Progenitor cell of endocrine pancreas (in vitro differentiated cells): Measurements from ENCODE around the gene GDF9. TPM values are rescaled to one million over a fixed set of nuclear protein-coding genes. Genes with fewer than 3 reads are reported as not detected.

Experiments used
- DNase-seq: peaks from one replicate; pipeline ENCODE4 v3.0.0; 2021; ENCODE audit warnings: low spot score; ENCODE audit not compliant: unreplicated experiment
- H3K27ac Mint-ChIP-seq: 2 replicates; pipeline ENCODE4 v1.8.0; 2021; ENCODE audit warnings: mild to moderate bottlenecking, moderate library complexity, mixed read lengths
- H3K27me3 Mint-ChIP-seq: 2 replicates; pipeline ENCODE4 v1.8.0; 2021; ENCODE audit warnings: mixed read lengths
- H3K36me3 Mint-ChIP-seq: 2 replicates; pipeline ENCODE4 v1.8.0; 2022; ENCODE audit warnings: mixed read lengths; ENCODE audit not compliant: insufficient read depth
- H3K4me1 Mint-ChIP-seq: 2 replicates; pipeline ENCODE4 v1.8.0; 2021; ENCODE audit warnings: low read depth, mixed read lengths
- H3K4me3 Mint-ChIP-seq: 2 replicates; pipeline ENCODE4 v1.8.0; 2021; ENCODE audit warnings: low read depth, mild to moderate bottlenecking, moderate library complexity, mixed read lengths
- H3K9me3 Mint-ChIP-seq: 2 replicates; pipeline ENCODE4 v1.8.0; 2021; ENCODE audit warnings: low read depth, mixed read lengths
- total RNA-seq: library from RNA; stranded (reverse); gene quantifications from 2 replicates; pipeline ENCODE4 v1.2.1, GENCODE V29; 2021
- TF ChIP-seq, protein P1 (sequence below): fragments of 200-600 bp; sonication (generic); IDR thresholded peaks from one replicate; pipeline ENCODE4 v1.5.0; 2021; ENCODE audit warnings: antibody characterized with exemption, mild to moderate bottlenecking; ENCODE audit not compliant: unreplicated experiment

GDF9 gene
- total RNA-seq, 1 donor from 2014 or later: 0.55 TPM

DNA sequence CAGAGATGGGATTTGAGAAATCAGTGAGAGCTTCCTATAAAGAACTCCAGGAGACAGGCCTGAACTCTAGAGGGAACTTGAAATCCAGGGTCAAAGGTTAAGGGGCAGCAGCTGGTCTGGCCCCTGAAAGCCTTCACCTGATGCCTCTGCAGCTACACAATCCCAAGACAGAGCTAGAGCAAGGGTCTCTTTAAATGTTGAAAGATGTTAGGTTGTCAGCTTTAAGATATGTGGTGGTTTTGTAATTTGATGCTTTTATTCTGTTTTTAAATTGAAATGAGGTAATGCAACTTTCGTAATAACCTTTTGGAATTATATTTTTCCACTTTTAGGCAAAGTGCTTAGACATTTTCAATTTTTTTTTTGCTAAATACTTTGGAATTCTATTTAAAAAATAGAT is 50.8 kb downstream of the GDF9 start:
- Mint-ChIP-seq H3K4me3 (peak overlapping the region; percentile 61), H3K27ac (no peak overlapping the region)

DNA sequence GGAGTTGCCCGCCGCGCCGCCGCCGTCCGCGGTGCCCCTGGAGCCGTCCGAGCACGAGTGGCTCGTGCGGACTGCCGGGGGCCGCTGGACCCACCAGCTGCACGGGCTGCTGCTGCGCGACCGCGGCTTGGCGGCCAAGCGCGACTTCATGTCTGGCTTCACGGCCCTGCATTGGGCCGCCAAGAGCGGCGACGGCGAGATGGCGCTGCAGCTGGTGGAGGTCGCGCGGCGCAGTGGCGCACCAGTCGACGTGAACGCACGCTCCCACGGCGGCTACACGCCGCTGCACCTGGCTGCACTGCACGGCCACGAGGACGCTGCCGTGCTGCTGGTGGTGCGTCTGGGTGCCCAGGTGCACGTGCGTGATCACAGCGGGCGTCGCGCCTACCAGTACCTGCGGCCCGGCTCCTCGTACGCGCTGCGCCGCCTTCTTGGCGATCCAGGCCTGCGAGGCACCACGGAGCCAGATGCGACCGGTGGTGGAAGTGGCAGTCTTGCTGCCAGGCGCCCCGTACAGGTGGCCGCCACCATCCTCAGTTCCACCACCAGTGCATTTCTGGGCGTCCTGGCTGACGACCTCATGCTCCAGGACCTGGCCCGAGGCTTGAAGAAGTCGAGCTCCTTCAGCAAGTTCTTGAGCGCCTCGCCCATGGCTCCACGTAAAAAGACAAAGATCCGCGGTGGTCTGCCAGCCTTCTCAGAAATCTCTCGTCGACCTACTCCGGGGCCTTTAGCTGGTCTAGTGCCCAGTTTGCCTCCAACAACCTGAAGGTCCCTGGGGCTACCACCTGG is 51.6 kb downstream of the GDF9 start:
- H3K27me3 Mint-ChIP-seq: peaks cover 63% of the 10 kb centered on the region

More for the DNA sequence above, 50.8 kb downstream of the GDF9 start:
- peaks cover 1% of the 10 kb centered on the region for H3K4me1 Mint-ChIP-seq
- DNase-seq: no peak
- no peaks in the 10 kb centered on the region for H3K9me3 Mint-ChIP-seq
- H3K27me3 Mint-ChIP-seq: peaks cover 65% of the 10 kb centered on the region
- H3K36me3 Mint-ChIP-seq: no peaks in the 10 kb centered on the region
- TF ChIP-seq, protein P1, sequence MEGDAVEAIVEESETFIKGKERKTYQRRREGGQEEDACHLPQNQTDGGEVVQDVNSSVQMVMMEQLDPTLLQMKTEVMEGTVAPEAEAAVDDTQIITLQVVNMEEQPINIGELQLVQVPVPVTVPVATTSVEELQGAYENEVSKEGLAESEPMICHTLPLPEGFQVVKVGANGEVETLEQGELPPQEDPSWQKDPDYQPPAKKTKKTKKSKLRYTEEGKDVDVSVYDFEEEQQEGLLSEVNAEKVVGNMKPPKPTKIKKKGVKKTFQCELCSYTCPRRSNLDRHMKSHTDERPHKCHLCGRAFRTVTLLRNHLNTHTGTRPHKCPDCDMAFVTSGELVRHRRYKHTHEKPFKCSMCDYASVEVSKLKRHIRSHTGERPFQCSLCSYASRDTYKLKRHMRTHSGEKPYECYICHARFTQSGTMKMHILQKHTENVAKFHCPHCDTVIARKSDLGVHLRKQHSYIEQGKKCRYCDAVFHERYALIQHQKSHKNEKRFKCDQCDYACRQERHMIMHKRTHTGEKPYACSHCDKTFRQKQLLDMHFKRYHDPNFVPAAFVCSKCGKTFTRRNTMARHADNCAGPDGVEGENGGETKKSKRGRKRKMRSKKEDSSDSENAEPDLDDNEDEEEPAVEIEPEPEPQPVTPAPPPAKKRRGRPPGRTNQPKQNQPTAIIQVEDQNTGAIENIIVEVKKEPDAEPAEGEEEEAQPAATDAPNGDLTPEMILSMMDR: no peak

DNA sequence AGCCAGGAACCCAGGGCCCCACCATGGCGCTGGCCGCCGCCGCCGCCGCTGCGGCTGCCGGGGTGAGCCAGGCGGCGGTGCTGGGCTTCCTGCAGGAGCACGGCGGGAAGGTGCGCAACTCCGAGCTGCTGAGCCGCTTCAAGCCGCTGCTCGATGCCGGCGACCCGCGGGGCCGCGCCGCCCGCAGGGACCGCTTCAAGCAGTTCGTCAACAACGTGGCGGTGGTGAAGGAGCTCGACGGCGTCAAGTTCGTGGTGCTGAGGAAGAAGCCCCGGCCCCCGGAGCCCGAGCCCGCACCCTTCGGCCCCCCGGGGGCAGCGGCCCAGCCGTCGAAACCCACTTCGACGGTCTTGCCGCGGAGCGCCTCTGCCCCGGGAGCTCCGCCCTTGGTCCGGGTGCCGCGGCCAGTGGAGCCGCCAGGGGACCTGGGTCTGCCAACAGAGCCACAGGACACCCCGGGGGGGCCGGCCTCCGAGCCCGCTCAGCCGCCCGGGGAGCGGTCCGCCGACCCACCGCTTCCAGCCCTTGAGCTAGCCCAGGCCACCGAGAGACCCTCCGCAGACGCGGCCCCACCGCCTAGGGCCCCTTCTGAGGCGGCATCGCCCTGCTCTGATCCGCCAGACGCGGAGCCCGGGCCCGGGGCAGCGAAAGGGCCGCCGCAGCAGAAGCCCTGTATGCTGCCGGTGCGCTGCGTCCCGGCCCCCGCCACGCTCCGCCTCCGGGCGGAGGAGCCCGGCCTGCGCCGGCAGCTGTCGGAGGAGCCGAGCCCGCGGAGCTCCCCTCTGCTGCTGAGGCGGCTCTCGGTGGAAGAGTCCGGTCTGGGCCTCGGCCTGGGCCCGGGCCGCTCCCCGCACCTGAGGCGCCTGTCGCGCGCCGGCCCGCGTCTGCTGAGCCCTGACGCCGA is 52.4 kb downstream of the GDF9 start:
- Mint-ChIP-seq H3K4me1 (peaks cover 1% of the 10 kb centered on the region), H3K27me3 (peaks cover 58% of the 10 kb centered on the region), H3K9me3 (no peaks in the 10 kb centered on the region), H3K27ac (no peak overlapping the region), H3K4me3 (no peak overlapping the region), H3K36me3 (no peaks in the 10 kb centered on the region)
- TF ChIP-seq, protein P1: peak; percentile 13
- DNase-seq: peak; percentile 39

More for the DNA sequence above, 51.6 kb downstream of the GDF9 start:
- Mint-ChIP-seq H3K36me3 (no peaks in the 10 kb centered on the region), H3K27ac (no peak overlapping the region), H3K9me3 (no peaks in the 10 kb centered on the region), H3K4me1 (peaks cover 1% of the 10 kb centered on the region), H3K4me3 (peak overlapping the region; percentile 61)
- DNase-seq: no peak
- TF ChIP-seq, protein P1: no peak

DNA sequence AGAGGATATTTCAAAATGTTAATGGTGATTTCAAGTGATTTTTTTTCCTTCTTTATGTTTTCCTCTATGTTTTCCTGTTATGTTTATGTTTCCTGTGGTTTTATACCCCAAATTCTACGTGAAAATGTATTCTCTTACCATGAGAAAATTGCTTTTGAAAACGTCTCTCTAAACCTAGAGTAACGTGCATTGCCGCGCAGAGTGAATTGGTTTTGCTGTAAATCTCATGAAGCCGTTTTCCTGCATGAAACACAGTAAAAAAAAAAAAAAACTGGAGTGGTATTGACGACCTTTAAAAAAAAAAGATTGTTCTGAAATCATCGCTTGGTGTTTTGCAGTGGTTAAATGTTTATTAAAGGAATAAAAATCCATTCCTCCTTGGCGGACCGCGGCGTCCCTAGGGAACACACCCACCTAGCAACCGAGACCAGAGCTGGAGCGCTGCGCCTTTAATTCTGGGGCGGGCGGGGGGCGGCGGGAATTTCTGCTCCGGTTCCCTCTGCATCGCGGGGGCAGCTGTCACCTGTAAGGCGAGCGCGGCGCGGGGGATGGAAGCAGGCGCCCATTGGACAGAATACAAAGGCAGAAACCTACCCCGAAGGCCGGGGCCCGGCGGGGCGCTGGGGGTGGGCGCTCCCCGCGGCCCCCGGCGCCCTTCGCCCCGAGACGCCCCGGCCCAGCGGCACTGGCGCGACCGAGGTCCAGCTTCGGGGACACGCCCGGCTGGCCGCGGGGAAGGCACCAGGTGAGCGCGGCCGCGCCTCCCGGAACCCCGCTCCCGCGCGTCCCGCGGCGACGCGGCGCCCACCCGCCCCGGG is 53.3 kb downstream of the GDF9 start, which contains the start of gene SOWAHA:
SOWAHA (plus strand) TSS at position 522 of the 818 bp plus-strand sequence. CDS start 320 bp downstream, outside the sequence.
- H3K36me3 Mint-ChIP-seq: no peaks in the 10 kb centered on the region
- H3K4me1 Mint-ChIP-seq: peaks cover 5% of the 10 kb centered on the region
- no peaks in the 10 kb centered on the region for H3K9me3 Mint-ChIP-seq
- peaks cover 53% of the 10 kb centered on the region for H3K27me3 Mint-ChIP-seq
- H3K4me3 Mint-ChIP-seq: peak within 1 kb of the TSS; percentile 73
- TF ChIP-seq, protein P1: no peak
- peak within 1 kb of the TSS; percentile 16 for H3K27ac Mint-ChIP-seq
- no peak for DNase-seq
